CD4-positive, alpha-beta T cell treated with Interferon alpha-2 for 1 hour (primary cell): ENCODE results near the gene SLC4A5.
A peak's percentile ranks its signal among the peaks of the same experiment; 100 is the strongest.
"Not testable (repeated sequence)": the region's sequence is repeated elsewhere in the genome, so short reads cannot be mapped to it uniquely, and the experiment has no call there.

Experiments used
- DNase-seq, 2 donors: peaks; one replicate each; pipeline ENCODE4 v3.0.0-alpha.2; 2020 to 2022

SLC4A5 gene

GRCh38 chr2:74226648-74227213, 116.5 kb downstream of the SLC4A5 start:
- DNase-seq = no peak

- no peak for DNase-seq
These were observed 117.3 kb downstream of the SLC4A5 start for GRCh38 chr2:74225698-74226459.

GRCh38 chr2:74223941-74224770, 119.1 kb downstream of the SLC4A5 start:
- no peak for DNase-seq

- no peak for DNase-seq
These were observed 120.9 kb downstream of the SLC4A5 start for GRCh38 chr2:74222300-74222650.

- no peak for DNase-seq
These were observed 121.5 kb downstream of the SLC4A5 start for GRCh38 chr2:74221604-74222299.

- no peak for DNase-seq
These were observed 122.1 kb downstream of the SLC4A5 start for GRCh38 chr2:74221091-74221490.

- DNase-seq = no peak
These were observed 123.2 kb downstream of the SLC4A5 start for GRCh38 chr2:74219846-74220486.

- DNase-seq = no peak
These were observed 126.6 kb downstream of the SLC4A5 start for GRCh38 chr2:74216642-74217041.

GRCh38 chr2:74215771-74216170, 127.4 kb downstream of the SLC4A5 start:
- not testable (repeated sequence) for DNase-seq

GRCh38 chr2:74212702-74213410, 130.4 kb downstream of the SLC4A5 start:
- no peak for DNase-seq

- peak; percentile 69 to 89 for DNase-seq
These were observed 137.0 kb downstream of the SLC4A5 start for GRCh38 chr2:74206180-74206688.

GRCh38 chr2:74205596-74205995, 137.6 kb downstream of the SLC4A5 start:
- peak; percentile 8 to 52 for DNase-seq

- DNase-seq = no peak
These were observed 138.1 kb downstream of the SLC4A5 start for GRCh38 chr2:74205113-74205512.

GRCh38 chr2:74204436-74204835, 138.8 kb downstream of the SLC4A5 start:
- no peak for DNase-seq

GRCh38 chr2:74201596-74201995, 141.6 kb downstream of the SLC4A5 start:
- no peak for DNase-seq

GRCh38 chr2:74201196-74201595, 142.0 kb downstream of the SLC4A5 start:
- no peak for DNase-seq

GRCh38 chr2:74199871-74200305, 143.3 kb downstream of the SLC4A5 start:
- DNase-seq = peak in 1 of 2 donors; percentile 56

- DNase-seq = peak in 1 of 2 donors; percentile 22
These were observed 143.9 kb downstream of the SLC4A5 start for GRCh38 chr2:74199275-74199701.

GRCh38 chr2:74198461-74199274, 144.5 kb downstream of the SLC4A5 start, which contains the start of gene MTHFD2:
TSS of gene MTHFD2 (plus strand) at chr2:74198615. CDS start at chr2:74198642, 27 bp downstream.
- DNase-seq = peak; percentile 92 to 94

GRCh38 chr2:74198023-74198460, 145.2 kb downstream of the SLC4A5 start:
- no peak for DNase-seq
